GM08714 (cell line): Measurements from ENCODE around the gene TMPRSS9.
"Not testable (repeated sequence)": the region's sequence is repeated elsewhere in the genome, so short reads cannot be mapped to it uniquely, and the experiment has no call there.

Source experiments
- H3K4me3 ChIP-seq: fragments of 200-500 bp; sonication (Bioruptor generic); 2 replicates; pipeline ENCODE4 v1.5.1; 2014; ENCODE audit warnings: mild to moderate bottlenecking, low read length, inconsistent platforms
- ZNF274 ChIP-seq: IDR thresholded peaks from 2 replicates; pipeline ENCODE4 v1.6.1; 2012; ENCODE audit warnings: mild to moderate bottlenecking, low read depth, low read length

Gene TMPRSS9

GRCh38 chr19:2416321-2417097, 56.4 kb downstream of the TMPRSS9 start:
- TF ChIP-seq ZNF274: no peak
- H3K4me3 ChIP-seq: no peak overlapping the region

DNA sequence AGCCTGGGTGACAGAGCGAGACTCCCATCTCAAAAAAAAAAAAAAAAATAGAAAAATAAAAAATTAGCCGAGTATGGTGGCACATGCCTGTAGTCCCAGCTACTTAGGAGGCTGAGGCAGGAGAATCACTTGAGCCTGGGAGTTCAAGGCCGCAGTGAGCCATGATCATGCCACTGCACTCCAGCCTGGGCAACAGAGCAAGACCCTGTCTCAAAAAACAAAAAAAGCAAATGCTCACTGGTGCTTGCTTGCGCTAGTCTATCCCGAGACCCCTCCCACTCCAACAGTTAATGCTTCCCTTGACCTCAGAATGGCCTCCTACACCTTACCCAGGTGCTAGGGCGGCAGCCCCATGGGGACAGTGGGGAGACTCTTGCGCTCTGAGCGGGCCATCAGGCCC, 57.4 kb downstream of the TMPRSS9 start:
- not testable (repeated sequence) for H3K4me3 ChIP-seq

DNA sequence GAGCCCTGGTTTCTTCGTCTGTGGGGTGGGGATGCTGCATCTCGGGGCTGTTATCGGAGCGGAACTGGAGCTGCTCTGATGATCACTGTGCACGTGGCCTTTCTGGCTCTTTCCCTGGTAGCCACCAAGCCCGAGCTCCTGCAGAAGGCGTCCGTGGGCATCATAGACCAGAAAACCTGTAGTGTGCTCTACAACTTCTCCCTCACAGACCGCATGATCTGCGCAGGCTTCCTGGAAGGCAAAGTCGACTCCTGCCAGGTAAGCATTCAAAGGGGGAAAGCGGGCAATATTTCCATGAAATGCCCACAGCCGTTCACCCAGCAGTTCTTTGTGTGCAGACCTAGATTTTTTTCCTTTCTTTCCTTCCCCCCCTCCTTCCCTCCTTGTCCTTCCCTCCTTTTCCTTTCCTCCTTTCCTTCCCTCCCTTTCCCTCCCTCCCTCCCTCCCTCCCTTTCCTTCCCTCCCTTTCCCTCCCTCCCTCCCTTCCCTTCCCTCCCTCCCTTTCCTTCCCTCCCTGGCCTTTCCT, 57.9 kb downstream of the TMPRSS9 start:
- H3K4me3 ChIP-seq: no peak overlapping the region
- no peak for TF ChIP-seq ZNF274

GRCh38 chr19:2419754-2420153, 59.7 kb downstream of the TMPRSS9 start:
- H3K4me3 ChIP-seq: no peak overlapping the region
- TF ChIP-seq ZNF274: no peak

- no peak for TF ChIP-seq ZNF274
- no peak overlapping the region for H3K4me3 ChIP-seq
Observed at GRCh38 chr19:2420490-2420889, 60.4 kb downstream of the TMPRSS9 start.

DNA sequence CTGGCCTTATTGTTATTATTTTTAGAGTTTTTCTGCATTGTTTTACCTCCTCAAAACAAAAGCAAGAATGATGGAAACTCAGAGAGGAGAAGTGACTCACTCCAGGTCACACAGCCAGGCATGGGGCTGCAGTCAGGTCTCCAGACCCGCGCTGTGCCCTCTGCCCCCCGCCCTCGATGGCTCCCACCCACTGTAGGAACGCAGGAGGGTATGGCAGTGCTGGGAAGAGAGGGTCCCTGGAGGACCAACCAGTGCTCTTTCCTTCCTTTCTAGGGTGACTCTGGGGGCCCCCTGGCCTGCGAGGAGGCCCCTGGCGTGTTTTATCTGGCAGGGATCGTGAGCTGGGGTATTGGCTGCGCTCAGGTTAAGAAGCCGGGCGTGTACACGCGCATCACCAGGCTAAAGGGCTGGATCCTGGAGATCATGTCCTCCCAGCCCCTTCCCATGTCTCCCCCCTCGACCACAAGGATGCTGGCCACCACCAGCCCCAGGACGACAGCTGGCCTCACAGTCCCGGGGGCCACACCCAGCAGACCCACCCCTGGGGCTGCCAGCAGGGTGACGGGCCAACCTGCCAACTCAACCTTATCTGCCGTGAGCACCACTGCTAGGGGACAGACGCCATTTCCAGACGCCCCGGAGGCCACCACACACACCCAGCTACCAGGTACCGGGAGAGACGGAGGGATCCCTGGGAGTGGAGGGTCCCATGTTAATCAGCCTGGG, 61.7 kb downstream of the TMPRSS9 start:
- no peak for TF ChIP-seq ZNF274
- no peak overlapping the region for H3K4me3 ChIP-seq

- H3K4me3 ChIP-seq: no peak overlapping the region
- TF ChIP-seq ZNF274: no peak
Observed at GRCh38 chr19:2423071-2423914, 63.2 kb downstream of the TMPRSS9 start.

DNA sequence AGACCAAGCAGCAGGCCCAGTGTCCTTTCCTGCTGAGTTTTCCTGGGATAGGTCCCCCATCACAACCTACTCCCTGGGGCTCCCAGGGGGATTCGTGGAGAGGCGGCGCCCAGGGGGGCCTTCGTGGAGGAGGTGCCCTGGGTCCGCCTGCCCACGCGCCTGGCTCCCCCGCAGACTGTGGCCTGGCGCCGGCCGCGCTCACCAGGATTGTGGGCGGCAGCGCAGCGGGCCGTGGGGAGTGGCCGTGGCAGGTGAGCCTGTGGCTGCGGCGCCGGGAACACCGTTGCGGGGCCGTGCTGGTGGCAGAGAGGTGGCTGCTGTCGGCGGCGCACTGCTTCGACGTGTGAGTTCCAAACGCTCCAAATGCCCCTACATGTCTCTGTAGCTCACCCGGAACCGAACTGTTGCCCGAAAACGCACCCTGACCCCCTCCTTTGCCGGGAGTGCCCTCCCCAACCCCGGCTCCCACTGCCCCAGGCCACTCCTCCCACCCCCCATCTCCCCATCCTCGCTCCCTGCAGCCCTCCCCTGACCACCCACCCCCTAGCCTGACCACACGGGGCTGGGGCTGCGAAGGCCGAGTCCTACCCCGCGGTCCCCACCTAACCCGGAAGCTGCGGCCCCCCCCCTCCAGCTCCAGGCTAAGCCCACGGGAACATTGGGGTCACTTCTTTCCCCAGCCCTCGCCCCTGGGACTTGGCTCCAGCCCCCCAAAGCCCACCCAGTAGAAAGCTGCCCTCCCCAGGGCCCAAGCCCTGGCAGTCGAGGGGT, 64.0 kb downstream of the TMPRSS9 start:
- TF ChIP-seq ZNF274: no peak
- H3K4me3 ChIP-seq: no peak overlapping the region

- H3K4me3 ChIP-seq: no peak overlapping the region
- no peak for TF ChIP-seq ZNF274
Observed at GRCh38 chr19:2424686-2425621, 64.9 kb downstream of the TMPRSS9 start.

- no peak for TF ChIP-seq ZNF274
- peak overlapping the region; percentile 95 for H3K4me3 ChIP-seq
Observed at GRCh38 chr19:2425622-2426581, 65.8 kb downstream of the TMPRSS9 start.

DNA sequence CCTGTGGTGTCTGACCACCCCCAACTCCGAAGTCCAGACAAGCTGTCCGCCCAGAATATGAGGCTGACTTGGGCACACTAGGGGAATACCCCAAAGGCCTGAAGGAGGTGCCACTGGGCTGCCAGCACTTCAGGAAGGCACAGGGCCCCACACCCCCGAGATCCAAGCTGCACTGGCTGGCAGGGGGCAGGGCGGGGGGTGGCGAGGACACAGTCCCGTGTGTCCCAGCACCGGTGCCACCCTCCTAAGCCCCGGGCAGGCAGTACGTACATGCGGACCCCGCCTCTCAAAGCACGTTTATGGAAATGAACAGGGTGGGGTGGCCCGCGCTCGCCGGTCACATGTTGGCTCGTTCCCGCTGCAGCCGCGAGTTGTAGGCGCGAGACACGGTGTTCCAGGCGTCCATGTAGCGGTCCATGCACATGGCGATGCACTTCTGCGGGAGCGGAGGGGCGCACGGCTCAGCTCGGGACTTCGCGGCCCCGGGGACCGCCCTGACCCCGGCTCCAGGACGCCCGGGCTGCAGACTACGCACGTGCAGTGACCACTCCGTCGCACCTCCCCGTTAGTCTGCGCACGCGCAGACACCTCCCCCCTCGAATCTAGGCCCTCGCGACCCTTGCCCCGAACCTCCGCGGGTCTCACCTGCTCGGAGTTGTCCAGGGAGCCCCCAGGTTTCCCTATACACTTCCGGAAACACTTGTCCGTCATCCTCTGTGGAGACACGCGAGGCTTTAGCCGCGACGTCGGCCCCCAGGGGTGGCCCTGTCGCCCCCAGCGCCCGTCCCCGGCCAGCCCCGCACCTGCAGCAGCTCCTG, 66.8 kb downstream of the TMPRSS9 start:
- no peak for TF ChIP-seq ZNF274
- H3K4me3 ChIP-seq: peak overlapping the region; percentile 95
